BE2C (cell line): ENCODE data around the gene SLAIN2.

Source experiments
- DNase-seq: peaks from one replicate; pipeline ENCODE4 v3.0.0-alpha.2; 2020
- H3K27me3 ChIP-seq: fragments of 250-450 bp; sonication (Bioruptor Pico); 2 replicates; pipeline ENCODE4 v1.5.1; 2020; ENCODE audit warnings: mild to moderate bottlenecking
- H3K36me3 ChIP-seq: fragments of 250-450 bp; sonication (Bioruptor Pico); 2 replicates; pipeline ENCODE4 v1.5.1; 2020; ENCODE audit warnings: mild to moderate bottlenecking
- H3K4me1 ChIP-seq: fragments of 250-450 bp; sonication (Bioruptor Pico); 2 replicates; pipeline ENCODE4 v1.5.1; 2020
- H3K4me3 ChIP-seq: 2 replicates; pipeline ENCODE4 v1.5.1; 2011; ENCODE audit warnings: low read depth, low read length
- H3K9me3 ChIP-seq: fragments of 250-450 bp; sonication (Bioruptor Pico); 2 replicates; pipeline ENCODE4 v1.5.1; 2020
- TF ChIP-seq, protein P1 (sequence below): IDR thresholded peaks from 2 replicates; pipeline ENCODE4 v1.5.1; 2012; ENCODE audit warnings: mild to moderate bottlenecking, low read depth, low read length

The SLAIN2 gene

DNA sequence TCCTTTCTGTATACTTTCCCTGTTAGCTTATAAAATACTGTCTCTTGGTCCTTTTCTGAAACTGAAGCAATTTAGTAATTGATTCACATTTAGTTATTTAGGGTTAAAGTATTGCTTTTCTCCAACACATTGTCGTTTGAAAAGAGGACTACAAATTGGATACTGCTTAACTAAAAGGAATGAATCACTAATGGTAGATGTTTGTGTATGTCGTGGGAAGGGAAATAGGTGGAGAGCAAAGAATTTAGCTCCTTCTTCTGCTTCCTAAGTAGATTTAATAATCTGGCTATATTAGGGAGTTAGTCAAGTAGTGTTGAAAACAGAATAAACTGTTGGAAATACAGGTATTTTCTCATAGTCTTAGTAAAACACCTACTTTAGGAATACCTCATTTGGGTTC is 27.9 kb downstream of the SLAIN2 start:
- Histone ChIP-seq H3K9me3 (no peaks in the 10 kb centered on the region), H3K4me3 (no peak overlapping the region), H3K36me3 (peaks cover 3% of the 10 kb centered on the region; the same call in 1 of the 2 replicates), H3K27me3 (no peaks in the 10 kb centered on the region), H3K4me1 (peaks cover 3% of the 10 kb centered on the region; the same call in 1 of the 2 replicates)
- TF ChIP-seq, protein P1, sequence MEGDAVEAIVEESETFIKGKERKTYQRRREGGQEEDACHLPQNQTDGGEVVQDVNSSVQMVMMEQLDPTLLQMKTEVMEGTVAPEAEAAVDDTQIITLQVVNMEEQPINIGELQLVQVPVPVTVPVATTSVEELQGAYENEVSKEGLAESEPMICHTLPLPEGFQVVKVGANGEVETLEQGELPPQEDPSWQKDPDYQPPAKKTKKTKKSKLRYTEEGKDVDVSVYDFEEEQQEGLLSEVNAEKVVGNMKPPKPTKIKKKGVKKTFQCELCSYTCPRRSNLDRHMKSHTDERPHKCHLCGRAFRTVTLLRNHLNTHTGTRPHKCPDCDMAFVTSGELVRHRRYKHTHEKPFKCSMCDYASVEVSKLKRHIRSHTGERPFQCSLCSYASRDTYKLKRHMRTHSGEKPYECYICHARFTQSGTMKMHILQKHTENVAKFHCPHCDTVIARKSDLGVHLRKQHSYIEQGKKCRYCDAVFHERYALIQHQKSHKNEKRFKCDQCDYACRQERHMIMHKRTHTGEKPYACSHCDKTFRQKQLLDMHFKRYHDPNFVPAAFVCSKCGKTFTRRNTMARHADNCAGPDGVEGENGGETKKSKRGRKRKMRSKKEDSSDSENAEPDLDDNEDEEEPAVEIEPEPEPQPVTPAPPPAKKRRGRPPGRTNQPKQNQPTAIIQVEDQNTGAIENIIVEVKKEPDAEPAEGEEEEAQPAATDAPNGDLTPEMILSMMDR: no peak
- no peak for DNase-seq

DNA sequence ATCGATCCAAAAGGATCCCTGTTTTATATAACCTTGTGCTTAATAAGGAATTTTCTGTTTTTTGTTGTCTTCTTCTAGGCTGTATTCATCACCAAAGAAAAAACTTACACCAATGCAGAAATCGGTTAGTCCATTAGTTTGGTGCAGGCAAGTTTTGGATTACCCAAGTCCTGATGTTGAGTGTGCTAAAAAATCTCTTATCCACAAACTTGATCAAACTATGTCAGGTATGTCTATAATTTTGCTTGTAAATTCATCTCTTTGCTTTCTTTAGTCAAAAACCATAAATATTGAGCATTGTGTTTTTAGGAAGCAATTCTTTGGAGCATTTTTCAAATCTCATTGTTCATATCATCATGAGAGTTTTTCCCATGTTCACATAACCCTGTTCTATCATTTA is 28.4 kb downstream of the SLAIN2 start:
- H3K4me1 ChIP-seq: peaks cover 3% of the 10 kb centered on the region; the same call in 1 of the 2 replicates
- DNase-seq: no peak
- no peak overlapping the region for H3K4me3 ChIP-seq
- peaks cover 3% of the 10 kb centered on the region; the same call in 1 of the 2 replicates for H3K36me3 ChIP-seq
- no peaks in the 10 kb centered on the region for H3K9me3 ChIP-seq
- H3K27me3 ChIP-seq: no peaks in the 10 kb centered on the region
- TF ChIP-seq, protein P1: no peak

DNA sequence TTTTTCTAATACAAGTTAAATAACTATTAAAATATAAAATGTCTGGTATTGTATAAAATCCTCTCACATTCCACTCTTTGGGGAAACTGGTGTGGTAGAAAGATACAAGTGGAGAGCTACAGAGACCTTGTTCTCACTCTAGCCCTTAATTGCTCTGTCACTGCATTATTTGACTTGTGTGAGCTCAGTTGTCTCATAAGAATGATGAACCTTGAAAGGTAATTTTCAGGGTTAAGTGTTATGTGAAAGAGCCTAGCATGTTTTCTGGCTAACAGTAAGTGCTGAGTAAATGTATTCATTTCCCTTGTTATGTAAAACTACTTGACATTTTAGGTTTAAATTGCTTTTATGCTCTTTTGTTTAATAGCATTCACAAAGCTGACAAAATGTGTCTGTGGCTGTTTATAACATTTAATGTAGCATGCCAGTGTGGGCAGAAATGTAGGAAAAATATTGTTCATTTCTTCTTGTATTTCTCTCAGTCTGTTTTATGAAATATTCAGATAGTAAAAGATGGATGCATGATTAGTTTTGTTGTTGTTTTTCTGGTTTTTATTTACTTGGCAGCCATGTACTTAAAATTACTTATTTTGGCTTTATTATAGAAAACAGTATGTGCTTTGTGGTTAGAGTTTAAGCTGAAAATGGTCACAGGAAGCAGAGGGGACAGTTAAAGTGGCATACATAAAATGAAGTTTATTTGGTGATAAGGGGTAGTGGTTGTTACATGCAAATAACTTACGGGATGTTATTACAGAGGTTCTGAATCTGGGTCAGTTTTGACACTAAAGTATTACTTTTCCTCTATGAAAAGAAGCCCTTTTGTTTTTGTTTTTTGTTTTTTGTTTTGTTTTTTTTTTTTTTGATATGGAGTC is 29.2 kb downstream of the SLAIN2 start:
- H3K9me3 ChIP-seq: no peaks in the 10 kb centered on the region
- TF ChIP-seq, protein P1: no peak
- H3K27me3 ChIP-seq: no peaks in the 10 kb centered on the region
- peaks cover 3% of the 10 kb centered on the region for H3K4me1 ChIP-seq
- no peak overlapping the region for H3K4me3 ChIP-seq
- no peak for DNase-seq
- H3K36me3 ChIP-seq: peaks cover 3% of the 10 kb centered on the region; the same call in 1 of the 2 replicates

DNA sequence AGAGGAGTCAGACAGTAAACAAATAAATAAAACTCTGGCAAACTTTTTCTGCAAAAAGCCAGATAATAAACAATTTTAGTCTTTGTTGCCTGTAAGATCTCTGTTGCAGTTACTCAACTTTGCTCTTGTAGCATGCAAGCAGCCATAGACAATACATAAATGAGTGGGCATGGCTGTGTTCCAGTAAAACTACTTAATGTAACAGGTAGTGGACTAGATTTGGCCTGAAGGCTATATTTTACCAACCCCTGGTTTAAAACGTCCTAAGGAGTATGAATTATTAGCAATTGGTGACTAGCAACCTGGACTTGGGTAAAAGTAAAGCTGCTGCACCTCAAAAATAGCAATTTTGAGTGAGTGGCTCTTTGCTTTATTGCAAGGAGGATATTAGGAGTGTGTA is 30.9 kb downstream of the SLAIN2 start:
- TF ChIP-seq, protein P1: no peak
- Histone ChIP-seq H3K9me3 (no peaks in the 10 kb centered on the region), H3K27me3 (no peaks in the 10 kb centered on the region), H3K36me3 (peaks cover 3% of the 10 kb centered on the region; the same call in 1 of the 2 replicates), H3K4me3 (no peak overlapping the region), H3K4me1 (peaks cover 9% of the 10 kb centered on the region)
- no peak for DNase-seq

DNA sequence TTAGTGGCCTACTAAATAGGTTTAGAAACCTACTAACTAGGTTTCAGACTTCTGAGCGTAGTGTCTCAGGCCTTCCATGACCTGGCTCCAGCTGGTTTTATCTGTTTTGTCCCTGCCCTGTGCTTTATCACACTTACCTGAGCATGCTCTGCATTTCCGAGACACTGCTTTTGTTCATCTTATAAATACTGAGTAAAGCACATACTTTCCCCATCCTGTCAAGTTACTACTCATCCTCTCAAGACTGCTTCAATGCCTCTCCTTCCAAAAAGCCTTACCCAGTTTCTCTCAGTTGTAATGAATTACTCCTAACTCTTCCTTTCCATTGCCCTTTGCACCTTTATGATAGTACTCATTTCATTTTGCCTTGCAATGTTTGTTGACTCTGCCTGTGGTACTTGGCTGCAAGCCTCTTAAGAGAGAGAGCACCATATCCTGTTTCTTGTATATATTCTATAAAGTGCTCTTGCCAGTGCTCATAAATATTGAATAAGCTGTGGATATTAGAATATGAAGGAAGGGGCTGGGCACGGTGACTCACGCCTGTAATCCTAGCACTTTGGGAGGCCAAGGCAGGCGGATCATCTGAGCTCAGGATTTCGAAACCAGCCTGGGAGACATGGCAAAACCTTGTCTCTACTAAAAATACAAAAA is 34.4 kb downstream of the SLAIN2 start:
- H3K9me3 ChIP-seq: no peaks in the 10 kb centered on the region

More for the DNA sequence above, 34.4 kb downstream of the SLAIN2 start:
- Histone ChIP-seq H3K36me3 (peaks cover 5% of the 10 kb centered on the region), H3K4me3 (no peak overlapping the region), H3K4me1 (peaks cover 29% of the 10 kb centered on the region), H3K27me3 (no peaks in the 10 kb centered on the region)
- DNase-seq: no peak
- TF ChIP-seq, protein P1: no peak
